Endothelial cell of umbilical vein (primary cell): Measurements from ENCODE around the gene ULBP2. TPM values are rescaled to one million over a fixed set of nuclear protein-coding genes. Genes with fewer than 3 reads are reported as not detected.

ENCODE experiments used
- BruUV-seq: library from RNA; stranded (reverse); fragments of 400-500 nt; replicated peaks from 2 replicates; lab custom pipeline; 2021; lab: Mats Ljungman, UMichigan
- CTCF ChIA-PET: fragments of 300-600, 350-600 bp; sonication (Branson Sonifier 250); formaldehyde crosslinking; loops from one replicate; lab custom pipeline; 2021; ENCODE audit warnings: antibody characterized with exemption, inconsistent platforms; lab: Charles Lee
- POLR2A ChIA-PET: fragments of 300-600, 350-600 bp; sonication (Branson Sonifier 250); formaldehyde crosslinking; loops from one replicate; lab custom pipeline; 2021; ENCODE audit warnings: antibody characterized with exemption, inconsistent platforms; lab: Charles Lee
- DNase-seq: peaks from one replicate; pipeline ENCODE4 v3.0.0-alpha.2; 2011; ENCODE audit warnings: low read depth, low spot score
- FAIRE-seq: peaks from 2 replicates; lab custom pipeline; 2011; peaks lifted over from hg19 to GRCh38; lab: Jason Lieb, UNC
- H2AFZ ChIP-seq: 2 replicates; pipeline ENCODE4 v1.6.0; 2012; ENCODE audit warnings: low read depth, low read length, control low read depth, inconsistent platforms
- H3K27ac ChIP-seq: 2 replicates; pipeline ENCODE4 v1.5.1; 2011; ENCODE audit warnings: low read depth, mild to moderate bottlenecking, control low read depth, low read length, moderate library complexity; ENCODE audit not compliant: insufficient read depth
- H3K27me3 ChIP-seq, 2 experiments: 2 replicates each; pipeline versions ENCODE4 v1.6.0 to v1.6.1; 2011; ENCODE audit warnings: low read length in 2 of 2, mixed read lengths in 1 of 2; ENCODE audit not compliant: control insufficient read depth in 2 of 2, insufficient read depth in 2 of 2
- H3K36me3 ChIP-seq, 2 experiments: 2 replicates in 1 of 2; 3 replicates in 1 of 2; pipeline ENCODE4 v1.5.1; 2011; ENCODE audit warnings: low read length in 2 of 2, mild to moderate bottlenecking in 1 of 2, moderate library complexity in 1 of 2; ENCODE audit not compliant: control insufficient read depth in 2 of 2, insufficient read depth in 2 of 2; ENCODE audit errors: extremely low read depth in 1 of 2
- H3K4me1 ChIP-seq: 3 replicates; pipeline ENCODE4 v1.5.1; 2011; ENCODE audit warnings: mild to moderate bottlenecking, low read length; ENCODE audit not compliant: control insufficient read depth, insufficient read depth; ENCODE audit errors: extremely low read depth
- H3K4me2 ChIP-seq: 2 replicates; pipeline ENCODE4 v1.6.1; 2011; ENCODE audit warnings: low read length, control low read depth, mixed read lengths; ENCODE audit not compliant: insufficient read depth
- H3K4me3 ChIP-seq, 3 experiments: fragments of 200-600 bp in 1 of 3; sonication (generic), shearing (Covaris generic) in 1 of 3; replicated peaks in 1 of 3; 2 replicates each; pipeline ENCODE4 v1.5.1; 2011 to 2016; ENCODE audit warnings: control low read depth in 3 of 3, low read length in 3 of 3, mild to moderate bottlenecking in 2 of 3, inconsistent platforms in 1 of 3, low read depth in 1 of 3, moderate library complexity in 1 of 3; ENCODE audit not compliant: insufficient read depth in 1 of 3
- H3K79me2 ChIP-seq: 2 replicates; pipeline ENCODE4 v1.6.0; 2012; ENCODE audit warnings: low read length, inconsistent platforms; ENCODE audit not compliant: control insufficient read depth, insufficient read depth
- H3K9ac ChIP-seq: replicated peaks from 2 replicates; pipeline ENCODE3; 2011; ENCODE audit warnings: low read length, control low read depth; ENCODE audit not compliant: insufficient read depth; ENCODE audit errors: extremely low read depth
- H3K9me1 ChIP-seq: replicated peaks from 3 replicates; pipeline ENCODE4 v1.6.0; 2011; ENCODE audit warnings: mild to moderate bottlenecking, low read length; ENCODE audit not compliant: control insufficient read depth, insufficient read depth; ENCODE audit errors: extremely low read depth
- H3K9me3 ChIP-seq: replicated peaks from 2 replicates; pipeline ENCODE4 v1.5.1; 2012; ENCODE audit warnings: low read length, inconsistent platforms; ENCODE audit not compliant: control insufficient read depth, insufficient read depth
- H4K20me1 ChIP-seq: replicated peaks from 2 replicates; pipeline ENCODE3; 2011; ENCODE audit warnings: mild to moderate bottlenecking, low read length; ENCODE audit not compliant: control insufficient read depth, insufficient read depth; ENCODE audit errors: extremely low read depth
- EZH2 ChIP-seq: IDR thresholded peaks from 2 replicates; pipeline ENCODE4 v1.6.1; 2012; ENCODE audit warnings: borderline replicate concordance, low read depth, mild to moderate bottlenecking, moderate library complexity, low read length, inconsistent platforms; ENCODE audit not compliant: severe bottlenecking
- FOS ChIP-seq: IDR thresholded peaks from 2 replicates; pipeline ENCODE4 v1.6.1; 2011; ENCODE audit warnings: mild to moderate bottlenecking, low read length, moderate library complexity, borderline replicate concordance; ENCODE audit not compliant: insufficient read depth
- GATA2 ChIP-seq: IDR thresholded peaks from 2 replicates; pipeline ENCODE4 v1.7.0; 2011; ENCODE audit warnings: low read depth, mild to moderate bottlenecking, moderate library complexity, mixed read lengths, low read length; ENCODE audit not compliant: insufficient read length, insufficient read depth
- JUN ChIP-seq: IDR thresholded peaks from 2 replicates; pipeline ENCODE4 v1.6.1; 2011; ENCODE audit warnings: borderline replicate concordance, low read depth; ENCODE audit not compliant: insufficient read length, insufficient read depth
- MYC ChIP-seq: IDR thresholded peaks from one replicate; pipeline ENCODE4 v1.6.1; 2011; ENCODE audit warnings: mild to moderate bottlenecking, low read depth, low read length
- POLR2A ChIP-seq: IDR thresholded peaks from 2 replicates; pipeline ENCODE4 v1.6.1; 2012; ENCODE audit warnings: low read depth, mild to moderate bottlenecking, control low read depth, low read length
- POLR2AphosphoS5 ChIP-seq: IDR thresholded peaks from 2 replicates; pipeline ENCODE4 v1.6.1; 2012; ENCODE audit warnings: low read depth, mild to moderate bottlenecking, control low read depth, low read length, moderate library complexity; ENCODE audit not compliant: insufficient read depth
- dilution Hi-C: fragments of 300-500 bp; cut with MboI; formaldehyde crosslinking; loops from one replicate; pipeline ENCODE4 v1.15.0; 2019; ENCODE audit warnings: low sequenced_read_pairs; ENCODE audit not compliant: extremely low pct_ligation_motif_present
- intact Hi-C: fragments of 100-400 bp; cut with micrococcal nuclease; formaldehyde crosslinking; loops from one replicate; pipeline ENCODE4 v1.10.0; 2022
- polyA plus RNA-seq, 4 experiments: library from polyadenylated mRNA; depleted of rRNA in 3 of 4; stranded (reverse) in 3 of 4; unstranded in 1 of 4; fragments of >200 nt; gene quantifications; 2 replicates each; pipeline versions ENCODE4 v1.2.1 to v1.2.3, GENCODE V29; 2011 to 2012; ENCODE audit warnings: missing spikeins in 1 of 4
- total RNA-seq: library from RNA; stranded (reverse); gene quantifications from 2 replicates; pipeline ENCODE4 v1.2.3, GENCODE V29; 2021
- TF ChIP-seq, protein P1 (sequence below), 2 donors: IDR thresholded peaks; 1 replicate in 1 of 2; 2 replicates in 1 of 2; pipeline ENCODE4 v1.5.1; 2011; ENCODE audit warnings: low read length in 2 of 2, mild to moderate bottlenecking in 2 of 2, moderate library complexity in 2 of 2, control low read depth in 1 of 2, inconsistent platforms in 1 of 2, low read depth in 1 of 2; ENCODE audit not compliant: insufficient read depth in 1 of 2; ENCODE audit errors: extremely low read depth in 1 of 2
- TF ChIP-seq, protein P2 (sequence below): IDR thresholded peaks from 2 replicates; pipeline ENCODE4 v1.6.1; 2011; ENCODE audit not compliant: insufficient read depth, insufficient read length

Gene ULBP2
- total and polyA plus RNA-seq, 2 donors (not counting 3 experiments of a cell fraction or from before 2014, with no cell fraction given): 7.0 to 22.8 TPM

GRCh38 chr6:149950423-149950822 lies 8.6 kb downstream of the ULBP2 start:
- CTCF ChIA-PET: no interaction called here
- H3K79me2 ChIP-seq: no peaks in the 10 kb centered on the region
- H3K36me3 ChIP-seq: peaks cover 0 to 3% of the 10 kb centered on the region in 2 experiments
- TF ChIP-seq FOS: no peak
- no peak for TF ChIP-seq MYC
- TF ChIP-seq, protein P1, sequence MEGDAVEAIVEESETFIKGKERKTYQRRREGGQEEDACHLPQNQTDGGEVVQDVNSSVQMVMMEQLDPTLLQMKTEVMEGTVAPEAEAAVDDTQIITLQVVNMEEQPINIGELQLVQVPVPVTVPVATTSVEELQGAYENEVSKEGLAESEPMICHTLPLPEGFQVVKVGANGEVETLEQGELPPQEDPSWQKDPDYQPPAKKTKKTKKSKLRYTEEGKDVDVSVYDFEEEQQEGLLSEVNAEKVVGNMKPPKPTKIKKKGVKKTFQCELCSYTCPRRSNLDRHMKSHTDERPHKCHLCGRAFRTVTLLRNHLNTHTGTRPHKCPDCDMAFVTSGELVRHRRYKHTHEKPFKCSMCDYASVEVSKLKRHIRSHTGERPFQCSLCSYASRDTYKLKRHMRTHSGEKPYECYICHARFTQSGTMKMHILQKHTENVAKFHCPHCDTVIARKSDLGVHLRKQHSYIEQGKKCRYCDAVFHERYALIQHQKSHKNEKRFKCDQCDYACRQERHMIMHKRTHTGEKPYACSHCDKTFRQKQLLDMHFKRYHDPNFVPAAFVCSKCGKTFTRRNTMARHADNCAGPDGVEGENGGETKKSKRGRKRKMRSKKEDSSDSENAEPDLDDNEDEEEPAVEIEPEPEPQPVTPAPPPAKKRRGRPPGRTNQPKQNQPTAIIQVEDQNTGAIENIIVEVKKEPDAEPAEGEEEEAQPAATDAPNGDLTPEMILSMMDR (IDR thresholded peaks at IDR 0.05; ENCODE audit: extremely low read depth in 1 of 2, insufficient read depth in 1 of 2, low read depth in 1 of 2, low read length in 2 of 2): no peak
- no peak for TF ChIP-seq GATA2
- no peak for TF ChIP-seq POLR2A
- no peak for TF ChIP-seq EZH2
- TF ChIP-seq, protein P2, sequence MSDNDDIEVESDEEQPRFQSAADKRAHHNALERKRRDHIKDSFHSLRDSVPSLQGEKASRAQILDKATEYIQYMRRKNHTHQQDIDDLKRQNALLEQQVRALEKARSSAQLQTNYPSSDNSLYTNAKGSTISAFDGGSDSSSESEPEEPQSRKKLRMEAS: no peak
- TF ChIP-seq JUN: no peak
- TF ChIP-seq POLR2AphosphoS5: no peak
- no TSS peak for BruUV-seq
- no peak overlapping the region for H3K4me3 ChIP-seq
- no peak overlapping the region for H3K27ac ChIP-seq
- H3K9me3 ChIP-seq: no peaks in the 10 kb centered on the region
- no peaks in the 10 kb centered on the region for H3K4me1 ChIP-seq
- dilution Hi-C loops: no loop called here
- FAIRE-seq (no peak), DNase-seq (no peak)
- no peak overlapping the region for H3K4me2 ChIP-seq
- intact Hi-C loops: no loop called here
- H4K20me1 ChIP-seq: no peaks in the 10 kb centered on the region
- H3K9ac ChIP-seq: no peak overlapping the region
- POLR2A ChIA-PET: no interaction called here
- no peak overlapping the region for H2AFZ ChIP-seq
- H3K27me3 ChIP-seq: peaks cover 25 to 36% of the 10 kb centered on the region in 2 experiments
- H3K9me1 ChIP-seq: no peaks in the 10 kb centered on the region
